HepG2 (cell line): ENCODE data around the gene BPI. TPM values are rescaled to one million over a fixed set of nuclear protein-coding genes. Genes with fewer than 3 reads are reported as not detected.
"Not testable (repeated sequence)": the region's sequence is repeated elsewhere in the genome, so short reads cannot be mapped to it uniquely, and the experiment has no call there.

ENCODE experiments used
- ATAC-seq: fragments of 200-7000 bp; cut with Tn5 transposase; 3 replicates; pipeline ENCODE4 v1.9.1; 2020; ENCODE audit warnings: mild to moderate bottlenecking, moderate library complexity
- BruUV-seq: library from RNA; stranded (reverse); fragments of 400-500 nt; replicated peaks from 2 replicates; lab custom pipeline; 2021; lab: Mats Ljungman, UMichigan
- CTCF ChIA-PET: fragments of 300-600 bp; formaldehyde crosslinking; extraction: SDS; loops from one replicate; lab custom pipeline; 2021; ENCODE audit warnings: low total read pairs, inconsistent platforms, low intra/inter-chr PET ratio; lab: Yijun Ruan, JAX
- POLR2A ChIA-PET: fragments of 350-600 bp; sonication (Branson Sonifier 250); formaldehyde crosslinking; loops from one replicate; lab custom pipeline; 2020; ENCODE audit warnings: antibody characterized with exemption, inconsistent platforms; lab: Yijun Ruan, JAX
- DNase-seq: peaks from one replicate; pipeline ENCODE4 v3.0.0-alpha.2; 2015; ENCODE audit warnings: low spot score
- FAIRE-seq: peaks from 3 replicates; lab custom pipeline; 2011; peaks lifted over from hg19 to GRCh38; lab: Jason Lieb, UNC
- H2AFZ ChIP-seq: one replicate; pipeline ENCODE4 v1.6.1; 2011; ENCODE audit warnings: low read length, inconsistent platforms
- H3K27ac ChIP-seq: fragments of 300-600 bp; 3 replicates; pipeline ENCODE4 v1.8.0; 2011; ENCODE audit warnings: mixed run types, mild to moderate bottlenecking, mixed read lengths, low read length, inconsistent platforms; ENCODE audit not compliant: insufficient read depth; ENCODE audit errors: extremely low read length
- H3K27me3 ChIP-seq, 2 experiments: fragments of 200-600 bp in 1 of 2; 2 replicates in 1 of 2; 3 replicates in 1 of 2; pipeline versions ENCODE4 v1.6.0 to v1.8.0; 2011; ENCODE audit warnings: low read length in 2 of 2, mild to moderate bottlenecking in 2 of 2, moderate library complexity in 2 of 2, inconsistent platforms in 1 of 2; ENCODE audit not compliant: insufficient read depth in 2 of 2, control insufficient read depth in 1 of 2
- H3K36me3 ChIP-seq, 2 experiments: fragments of 200-600 bp in 1 of 2; replicated peaks in 1 of 2; 2 replicates in 1 of 2; 3 replicates in 1 of 2; pipeline versions ENCODE4 v1.5.1 to v1.8.0; 2011; ENCODE audit warnings: low read length in 2 of 2, inconsistent platforms in 1 of 2; ENCODE audit not compliant: insufficient read depth in 2 of 2, control insufficient read depth in 1 of 2
- H3K4me1 ChIP-seq: 2 replicates; pipeline ENCODE4 v1.5.1; 2012; ENCODE audit warnings: low read length, inconsistent platforms; ENCODE audit not compliant: insufficient read depth
- H3K4me2 ChIP-seq: 2 replicates; pipeline ENCODE4 v1.6.0; 2011; ENCODE audit warnings: low read depth, low read length, inconsistent platforms
- H3K4me3 ChIP-seq, 3 experiments: fragments of 200-600 bp in 1 of 3; sonication (generic), shearing (Covaris generic) in 1 of 3; replicated peaks in 1 of 3; 2 replicates each; pipeline ENCODE4 v1.5.1; 2011 to 2016; ENCODE audit warnings: low read length in 3 of 3, inconsistent platforms in 2 of 3, low read depth in 2 of 3, mild to moderate bottlenecking in 2 of 3, control low read depth in 1 of 3, mixed read lengths in 1 of 3; ENCODE audit not compliant: insufficient read depth in 1 of 3
- H3K79me2 ChIP-seq: one replicate; pipeline ENCODE4 v1.6.1; 2011; ENCODE audit warnings: low read length, inconsistent platforms; ENCODE audit not compliant: insufficient read depth
- H3K9ac ChIP-seq: 2 replicates; pipeline ENCODE4 v1.6.0; 2011; ENCODE audit warnings: mild to moderate bottlenecking, low read depth, low read length, inconsistent platforms; ENCODE audit not compliant: insufficient read depth
- H3K9me3 ChIP-seq: 2 replicates; pipeline ENCODE4 v1.5.1; 2012; ENCODE audit warnings: mild to moderate bottlenecking, low read length
- H4K20me1 ChIP-seq: 2 replicates; pipeline ENCODE4 v1.6.0; 2011; ENCODE audit warnings: inconsistent platforms, mild to moderate bottlenecking, low read length, moderate library complexity; ENCODE audit not compliant: insufficient read depth
- ZNF263 ChIP-seq: sonication (generic); formaldehyde crosslinking; IDR thresholded peaks from 2 replicates; pipeline ENCODE4 v1.4.0; 2020; ENCODE audit warnings: missing genetic modification reagents
- ZNF318 ChIP-seq: sonication (generic); formaldehyde crosslinking; IDR thresholded peaks from 2 replicates; pipeline ENCODE4 v1.4.0; 2020; ENCODE audit warnings: mild to moderate bottlenecking, missing genetic modification reagents
- WGBS: methylation state at CpG from one replicate; pipeline ENCODE4 v1.1.6; 2017; ENCODE audit warnings: low lambda C conversion rate; 5-methylcytosine and 5-hydroxymethylcytosine counted together
- in situ Hi-C: cut with HindIII; loops from 2 replicates; pipeline ENCODE4 v1.10.0; 2017; ENCODE audit warnings: low pct_unique_long_range_greater_than_20kb; ENCODE audit not compliant: extremely low pct_ligation_motif_present
- intact Hi-C: fragments of 100-400 bp; cut with micrococcal nuclease; formaldehyde crosslinking; loops from one replicate; pipeline ENCODE4 v1.10.0; 2022; ENCODE audit not compliant: unreplicated experiment
- polyA plus RNA-seq, 8 experiments: library from polyadenylated mRNA; depleted of rRNA in 3 of 8; stranded (reverse) in 7 of 8; unstranded in 1 of 8; fragments of >200 nt; fragmentation: Illumina TruSeq in 4 of 8; extraction: Trizol in 4 of 8; gene quantifications; 2 replicates each; pipeline versions ENCODE4 v1.2.1 to v1.2.3, GENCODE V29; 2011 to 2016; ENCODE audit warnings: low read depth in 4 of 8, missing spikeins in 1 of 8, mixed read lengths in 1 of 8; ENCODE audit not compliant: insufficient read depth in 1 of 8
- total RNA-seq, 5 experiments: library from RNA; depleted of rRNA; stranded (reverse); fragments of >200 nt; fragmentation: Illumina TruSeq; extraction: Trizol; gene quantifications; 2 replicates each; pipeline ENCODE4 v1.2.3, GENCODE V29; 2016; ENCODE audit warnings: low read depth in 1 of 5

Gene BPI
- total and polyA plus RNA-seq, 2 of the 13 experiments (the other 11 are each of a cell fraction or from before 2014, with no cell fraction given), result not detected

GRCh38 chr20:38284066-38284650 lies 19.8 kb upstream of the BPI start:
- intact Hi-C loops, H3K4me3 ChIP-seq, CTCF ChIA-PET, H3K4me2 ChIP-seq, H3K79me2 ChIP-seq, H3K36me3 ChIP-seq, in situ Hi-C loops, H4K20me1 ChIP-seq, DNase-seq, ATAC-seq, H3K9ac ChIP-seq, FAIRE-seq, BruUV-seq, POLR2A ChIA-PET, H3K27ac ChIP-seq, H3K9me3 ChIP-seq, H2AFZ ChIP-seq: not testable (repeated sequence)
- H3K27me3 ChIP-seq, result peaks cover 0 to 19% of the 10 kb centered on the region in 2 experiments; a peak in 3 of 5 replicates
- H3K4me1 ChIP-seq, result peaks cover 12% of the 10 kb centered on the region
- WGBS, result 48% methylated on average over 7 of the region's 7 CpGs

DNA sequence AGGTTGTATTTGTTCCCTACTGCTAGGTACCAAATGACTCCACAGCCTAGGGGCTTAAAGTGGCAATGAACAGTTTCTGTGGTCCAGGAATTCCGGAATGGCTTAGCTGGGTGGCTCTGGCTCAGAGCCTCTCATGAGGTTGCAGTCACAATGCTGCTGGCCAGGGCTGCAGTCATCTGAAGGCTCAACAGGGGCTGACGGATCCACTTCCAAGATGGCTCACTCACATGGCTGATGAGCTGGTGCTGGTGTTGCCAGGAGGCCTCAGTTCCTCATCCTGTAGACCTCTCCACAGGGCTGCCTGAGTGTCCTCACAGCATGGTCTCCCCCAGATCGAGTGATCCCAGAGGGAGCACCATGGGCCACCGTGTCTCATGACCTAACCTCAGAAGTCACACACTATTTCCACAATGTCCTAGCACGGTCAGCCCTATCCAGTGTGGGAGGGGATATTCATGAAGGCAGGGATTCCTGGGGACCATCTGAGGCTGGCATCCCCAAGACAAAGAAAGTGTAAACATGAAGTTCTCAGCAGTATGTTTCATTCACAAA lies 19.0 kb upstream of the BPI start:
- H3K4me3 ChIP-seq, result no peak overlapping the region
- no peak overlapping the region for H3K4me2 ChIP-seq
- no peak overlapping the region for H3K27ac ChIP-seq
- no peaks in the 10 kb centered on the region; the same call in 1 of the 2 replicates for H4K20me1 ChIP-seq
- no peak overlapping the region for H3K9ac ChIP-seq
- in situ Hi-C loops (no loop called here), intact Hi-C loops (no loop called here)
- DNase-seq (no peak), FAIRE-seq (no peak), ATAC-seq (no peak; the same call in 2 of the 3 replicates)
- no peaks in the 10 kb centered on the region for H3K9me3 ChIP-seq
- ChIA-PET POLR2A (no interaction called here), CTCF (no interaction called here)
- TF ChIP-seq ZNF263 (CRISPR knock-in tag), result peak; percentile 70
- TF ChIP-seq ZNF318, result no peak
- no peaks in the 10 kb centered on the region for H3K36me3 ChIP-seq
- H3K27me3 ChIP-seq, result peaks cover 0 to 19% of the 10 kb centered on the region in 2 experiments; a peak in 3 of 5 replicates
- no peak overlapping the region for H2AFZ ChIP-seq
- H3K4me1 ChIP-seq, result peaks cover 12% of the 10 kb centered on the region
- WGBS, result 24% methylated on average over 5 of the region's 5 CpGs
- no TSS peak for BruUV-seq
- no peaks in the 10 kb centered on the region for H3K79me2 ChIP-seq
